ENCODE data around the gene MATK.

- TF ChIP-seq CTCF (IDR thresholded peaks at IDR 0.05) (no peak), POLR2A (IDR thresholded peaks at IDR 0.05) (no peak)
These were observed 10.2 kb upstream of the MATK start for GRCh38 chr19:3796358-3796757.

All from body of pancreas (tissue), 4 donors.